Ovary (tissue), 9 donors: ENCODE measurements around the gene PTPRJ. TPM values are rescaled to one million over a fixed set of nuclear protein-coding genes. Genes with fewer than 3 reads are reported as not detected.

Experiments used
- DNase-seq, 5 donors: peaks; one replicate each; pipeline ENCODE4 v3.0.0-alpha.2; 2019 to 2020
- H3K27ac ChIP-seq, 2 donors: fragments of 200-600 bp; one replicate each; pipeline versions ENCODE4 v1.5.1 to v1.8.0; 2019 to 2022
- H3K27me3 ChIP-seq: fragments of 200-600 bp; one replicate; pipeline ENCODE4 v1.8.0; 2022
- H3K36me3 ChIP-seq: fragments of 200-600 bp; sonication (generic); one replicate; pipeline ENCODE4 v1.5.1; 2019
- H3K4me1 ChIP-seq: one replicate; pipeline ENCODE4 v1.8.1; 2013; ENCODE audit warnings: mild to moderate bottlenecking, moderate library complexity; ENCODE audit not compliant: insufficient read depth
- H3K4me3 ChIP-seq: fragments of 200-600 bp; sonication (generic); one replicate; pipeline ENCODE4 v1.5.1; 2017
- H3K9me3 ChIP-seq, 2 donors: fragments of 200-600 bp in 1 of 2; sonication (generic) in 1 of 2; one replicate each; pipeline versions ENCODE4 v1.5.1 to v1.8.1; 2013 to 2019; ENCODE audit warnings: mild to moderate bottlenecking in 1 of 2, moderate library complexity in 1 of 2
- EP300 ChIP-seq: sonication (generic); formaldehyde crosslinking; IDR thresholded peaks from one replicate; pipeline ENCODE4 v1.6.1; 2017; ENCODE audit warnings: antibody characterized with exemption
- POLR2A ChIP-seq: fragments of 450-650 bp; IDR thresholded peaks from one replicate; pipeline ENCODE4 v1.6.1; 2017; ENCODE audit warnings: antibody characterized with exemption, mild to moderate bottlenecking, moderate library complexity
- WGBS, 3 donors: extraction: QIAGEN DNeasy Blood & Tissue Kit in 1 of 3; methylation state at CpG; one replicate each; pipeline versions ENCODE4 v1.1.5 to v1.1.7; 2013 to 2017; 5-methylcytosine and 5-hydroxymethylcytosine counted together
- intact Hi-C, 4 donors: fragments of 100-400 bp; cut with DNase I; formaldehyde crosslinking; loops; one replicate each; pipeline versions ENCODE4 v1.11.0 to v1.15.1; 2022 to 2023
- polyA plus RNA-seq, 2 donors: library from polyadenylated mRNA; stranded (reverse); fragments of 200-250 nt in 1 of 2; fragments of 350-450 nt in 1 of 2; fragmentation: Illumina TruSeq in 1 of 2; extraction: RNeasy Lipid Tissue Mini Kit (QIAGEN cat#74804) in 1 of 2; gene quantifications; one replicate each; pipeline ENCODE4 v1.2.3, GENCODE V29; 2013 to 2014
- total RNA-seq, 7 donors: library from RNA; depleted of rRNA in 2 of 7; stranded (reverse); fragments of >200 nt in 2 of 7; fragmentation: NEBNext Ultra II Directional in 3 of 7; extraction: Animal tissue kit (Norgen Biotek cat#: 25700) in 3 of 7; gene quantifications; one replicate each; pipeline versions ENCODE4 v1.1.0 to v1.2.4, GENCODE V29; 2016 to 2023
- TF ChIP-seq, protein P1 (sequence below), 3 donors: fragments of 450-650 bp in 2 of 3; fragments of 200-600 bp in 1 of 3; IDR thresholded peaks; one replicate each; pipeline versions ENCODE4 v1.5.1 to v1.8.0; 2016 to 2022; ENCODE audit warnings: antibody characterized with exemption in 3 of 3, mild to moderate bottlenecking in 1 of 3
- donor health status: DM: no; HTN: no; CAD: no; lungs with moderate emphysema.
- donor health status: DM: no; HTN: no; CAD: no.
- donor health status: Bipolar disorder and iron deficiency.
- donor health status: DM: yes; HTN: yes; CAD: no.
- donor health status: DM: no; HTN: no; CAD: no.
- donor health status: DM: yes; HTN: yes; CAD: no.

PTPRJ gene
- total and polyA plus RNA-seq, 9 donors = 1.6 to 16.1 (median 5.5) TPM

DNA sequence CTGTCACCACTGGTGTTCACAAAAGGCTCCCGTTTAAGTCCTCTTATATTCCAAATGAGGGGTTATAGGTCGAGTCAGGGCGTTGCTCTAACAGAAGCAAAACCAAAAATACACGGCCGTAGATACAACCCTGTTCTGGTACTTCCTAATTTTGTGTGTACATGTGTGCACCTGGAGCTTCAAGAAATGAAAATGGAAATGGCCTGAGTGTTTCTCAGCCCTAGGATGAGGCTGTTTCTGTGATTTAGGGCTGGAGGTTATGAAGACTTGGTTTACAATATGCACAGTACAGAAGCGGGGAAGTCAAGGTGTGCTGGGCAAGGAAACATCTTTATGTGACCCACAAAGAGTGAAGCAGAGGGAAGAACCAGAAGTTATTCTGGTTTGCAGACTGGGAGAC is 125.8 kb downstream of the PTPRJ start:
- intact Hi-C loops = no loop called here
- H3K9me3 ChIP-seq = no peaks in the 10 kb centered on the region
- H3K4me3 ChIP-seq = no peak overlapping the region
- no peaks in the 10 kb centered on the region for H3K27me3 ChIP-seq
- H3K4me1 ChIP-seq = no peaks in the 10 kb centered on the region
- DNase-seq = no peak
- H3K36me3 ChIP-seq = no peaks in the 10 kb centered on the region
- TF ChIP-seq POLR2A = no peak
- no peak for TF ChIP-seq EP300
- TF ChIP-seq, protein P1, sequence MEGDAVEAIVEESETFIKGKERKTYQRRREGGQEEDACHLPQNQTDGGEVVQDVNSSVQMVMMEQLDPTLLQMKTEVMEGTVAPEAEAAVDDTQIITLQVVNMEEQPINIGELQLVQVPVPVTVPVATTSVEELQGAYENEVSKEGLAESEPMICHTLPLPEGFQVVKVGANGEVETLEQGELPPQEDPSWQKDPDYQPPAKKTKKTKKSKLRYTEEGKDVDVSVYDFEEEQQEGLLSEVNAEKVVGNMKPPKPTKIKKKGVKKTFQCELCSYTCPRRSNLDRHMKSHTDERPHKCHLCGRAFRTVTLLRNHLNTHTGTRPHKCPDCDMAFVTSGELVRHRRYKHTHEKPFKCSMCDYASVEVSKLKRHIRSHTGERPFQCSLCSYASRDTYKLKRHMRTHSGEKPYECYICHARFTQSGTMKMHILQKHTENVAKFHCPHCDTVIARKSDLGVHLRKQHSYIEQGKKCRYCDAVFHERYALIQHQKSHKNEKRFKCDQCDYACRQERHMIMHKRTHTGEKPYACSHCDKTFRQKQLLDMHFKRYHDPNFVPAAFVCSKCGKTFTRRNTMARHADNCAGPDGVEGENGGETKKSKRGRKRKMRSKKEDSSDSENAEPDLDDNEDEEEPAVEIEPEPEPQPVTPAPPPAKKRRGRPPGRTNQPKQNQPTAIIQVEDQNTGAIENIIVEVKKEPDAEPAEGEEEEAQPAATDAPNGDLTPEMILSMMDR (IDR thresholded peaks at IDR 0.05) = no peak
- 65 to 68% (median 68%) methylated on average over 6 of the region's 6 CpGs for WGBS, 3 donors
- H3K27ac ChIP-seq = no peak overlapping the region

DNA sequence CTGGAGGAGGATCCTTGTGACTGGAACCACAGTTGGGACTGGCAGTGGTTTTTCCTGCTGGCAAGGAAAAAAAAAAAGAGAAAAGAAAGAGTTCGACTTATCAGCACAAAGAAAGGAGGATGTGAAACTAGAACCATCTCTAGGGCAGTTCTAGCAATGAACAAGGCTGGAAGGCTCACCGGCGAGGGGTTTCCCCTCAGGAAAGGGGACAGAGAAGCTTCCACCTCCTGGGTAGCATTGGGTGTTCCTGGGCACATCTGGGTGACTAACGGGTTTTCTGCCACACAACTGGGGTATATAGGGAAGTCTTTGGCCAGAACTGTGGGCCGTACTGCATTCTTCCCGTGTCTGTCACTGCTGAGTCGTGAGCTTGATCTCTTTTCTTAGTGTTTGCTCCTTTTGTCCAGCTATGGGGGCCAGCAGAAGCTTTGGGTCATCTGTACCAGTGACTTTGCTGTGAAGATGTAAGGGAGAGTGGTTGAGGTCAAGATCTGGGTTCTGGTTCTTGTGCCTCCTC is 126.9 kb downstream of the PTPRJ start:
- Histone ChIP-seq H3K27ac (no peak overlapping the region), H3K36me3 (no peaks in the 10 kb centered on the region), H3K9me3 (no peaks in the 10 kb centered on the region), H3K27me3 (no peaks in the 10 kb centered on the region), H3K4me1 (no peaks in the 10 kb centered on the region), H3K4me3 (no peak overlapping the region)
- WGBS, 3 donors = 75 to 90% (median 87%) methylated on average over 7 of the region's 7 CpGs
- TF ChIP-seq EP300 (no peak), POLR2A (no peak)
- TF ChIP-seq, protein P1 (IDR thresholded peaks at IDR 0.05) = no peak
- intact Hi-C loops = no loop called here
- DNase-seq = no peak

DNA sequence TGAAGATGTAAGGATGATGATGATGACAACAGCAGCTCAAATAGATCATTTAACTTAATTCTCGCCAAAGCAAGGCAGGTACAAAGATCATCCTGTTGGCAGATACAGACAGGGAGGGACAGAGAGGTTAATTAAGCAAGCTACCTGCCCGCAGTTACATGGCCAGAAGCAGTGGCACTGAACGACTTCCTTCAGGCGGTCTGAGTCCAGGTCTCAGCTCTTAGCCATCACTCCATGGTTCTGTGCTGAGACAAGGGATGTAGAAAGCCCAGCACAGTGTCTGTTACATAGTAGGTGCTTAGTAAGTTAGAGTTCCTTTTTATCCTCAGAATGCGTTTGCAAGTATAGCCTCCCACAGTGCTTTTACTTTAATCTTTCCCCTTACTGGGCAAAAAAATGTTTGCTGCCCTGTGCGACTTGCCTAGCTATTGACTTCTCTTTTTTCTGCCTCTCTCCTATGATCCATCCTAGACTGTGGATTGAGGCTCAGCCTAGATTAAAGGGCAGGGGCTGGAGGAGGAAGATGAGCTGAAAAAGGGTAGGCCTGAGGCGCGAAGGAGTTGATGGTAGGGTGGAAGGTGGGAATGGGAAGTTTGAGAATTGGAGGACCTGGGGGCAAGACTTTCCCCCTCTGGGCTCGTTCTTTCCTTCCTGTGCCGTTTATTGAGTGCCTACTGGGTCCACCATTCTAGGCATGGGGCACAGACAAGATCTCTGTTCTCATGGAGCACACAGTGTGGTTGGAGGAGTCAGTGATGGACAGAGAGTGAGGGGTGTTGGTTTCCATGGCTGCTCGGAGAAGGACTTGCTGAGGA is 128.1 kb downstream of the PTPRJ start:
- DNase-seq = no peak
- no peaks in the 10 kb centered on the region for H3K4me1 ChIP-seq
- intact Hi-C loops = loop anchor here in 3 of 4 donors (2.0 kb wide), 1 partner anchor 174 kb away; no protein-coding TSS in a partner anchor
- H3K36me3 ChIP-seq = no peaks in the 10 kb centered on the region
- H3K27ac ChIP-seq = no peak overlapping the region
- H3K9me3 ChIP-seq = no peaks in the 10 kb centered on the region
- H3K4me3 ChIP-seq = no peak overlapping the region
- no peak for TF ChIP-seq POLR2A
- 84 to 87% (median 84%) methylated on average over 11 of the region's 11 CpGs for WGBS, 3 donors
- no peaks in the 10 kb centered on the region for H3K27me3 ChIP-seq

DNA sequence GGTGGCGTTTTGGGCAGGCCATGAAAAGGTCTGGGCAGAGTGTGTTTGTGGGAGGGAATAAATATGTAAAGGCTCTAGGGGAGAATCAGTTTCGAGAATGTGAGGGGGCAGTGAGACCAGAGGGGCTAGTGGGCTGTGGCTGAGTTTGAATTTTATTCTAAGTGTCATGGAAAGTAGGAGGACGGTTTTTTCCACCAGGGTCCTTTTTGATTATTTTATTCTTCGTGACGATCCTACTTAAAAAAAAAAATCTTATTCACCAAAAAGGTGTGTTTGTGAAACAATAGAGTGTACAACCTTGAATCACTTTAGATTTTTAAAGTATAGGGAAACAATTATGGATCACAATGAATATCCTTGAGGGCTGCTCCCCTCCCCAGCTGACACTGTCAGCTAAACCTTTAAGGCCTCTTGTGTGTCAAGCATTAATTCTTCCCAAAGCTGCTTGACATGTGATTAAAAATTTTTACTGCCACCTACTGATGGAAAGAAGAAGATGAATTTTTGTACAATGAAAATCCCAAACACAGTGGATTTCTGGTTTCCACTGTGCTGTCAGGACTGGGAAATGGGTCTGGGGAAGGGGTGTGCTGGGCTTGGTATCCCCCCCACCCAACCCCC is 128.8 kb downstream of the PTPRJ start:
- no peaks in the 10 kb centered on the region for H3K36me3 ChIP-seq
- H3K27me3 ChIP-seq = no peaks in the 10 kb centered on the region
- no peaks in the 10 kb centered on the region for H3K4me1 ChIP-seq
- 69 to 72% (median 70%) methylated on average over 5 of the region's 5 CpGs for WGBS, 3 donors
- intact Hi-C loops = loop anchor here in 3 of 4 donors (2.0 kb wide), 1 partner anchor 174 kb away; no protein-coding TSS in a partner anchor
- no peak overlapping the region for H3K27ac ChIP-seq
- no peaks in the 10 kb centered on the region for H3K9me3 ChIP-seq
- no peak overlapping the region for H3K4me3 ChIP-seq
- TF ChIP-seq, protein P1 (IDR thresholded peaks at IDR 0.05) = peak in 1 of 3 donors; percentile 34
- TF ChIP-seq POLR2A = no peak
- no peak for DNase-seq

DNA sequence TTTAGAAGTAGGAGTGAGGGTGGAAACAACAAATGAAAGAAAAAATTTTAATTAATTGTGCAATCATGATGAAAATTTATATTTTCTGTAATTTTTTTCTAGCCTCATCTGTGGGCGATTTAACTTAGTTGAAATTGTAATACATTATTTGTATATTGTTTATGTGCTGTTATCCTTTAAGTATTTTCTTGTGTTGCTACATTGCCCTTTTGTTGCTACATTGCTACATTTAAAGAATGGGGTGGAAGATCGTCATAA is 130.1 kb downstream of the PTPRJ start:
- Histone ChIP-seq H3K36me3 (no peaks in the 10 kb centered on the region), H3K9me3 (no peaks in the 10 kb centered on the region), H3K4me1 (no peaks in the 10 kb centered on the region), H3K4me3 (no peak overlapping the region), H3K27ac (no peak overlapping the region), H3K27me3 (no peaks in the 10 kb centered on the region)
- 47 to 59% (median 54%) methylated on average over 2 of the region's 2 CpGs for WGBS, 3 donors
- TF ChIP-seq, protein P1 (IDR thresholded peaks at IDR 0.05) = no peak
- TF ChIP-seq POLR2A (no peak), EP300 (no peak)
- intact Hi-C loops = no loop called here
- no peak for DNase-seq
